Thoracic aorta (tissue), 2 donors: ENCODE results near the gene ZNF280C. TPM values are rescaled to one million over a fixed set of nuclear protein-coding genes. Genes with fewer than 3 reads are reported as not detected.

Experiments used
- ATAC-seq: fragments of 150-250 bp; one replicate; pipeline ENCODE4 v1.8.0; 2017; ENCODE audit warnings: low read depth; ENCODE audit not compliant: insufficient number of reproducible peaks, low FRiP score
- DNase-seq: peaks from one replicate; pipeline ENCODE4 v3.0.0-alpha.2; 2020; ENCODE audit warnings: low spot score
- H3K27ac ChIP-seq, 2 donors: fragments of 200-600 bp; sonication (generic); 1 replicate in 1 of 2; 2 replicates in 1 of 2; pipeline ENCODE4 v1.5.1; 2016; ENCODE audit warnings: mild to moderate bottlenecking in 2 of 2, moderate library complexity in 2 of 2
- H3K27me3 ChIP-seq: fragments of 200-600 bp; sonication (generic); replicated peaks from 2 replicates; pipeline ENCODE4 v1.6.0; 2016; ENCODE audit warnings: mild to moderate bottlenecking; ENCODE audit not compliant: insufficient read depth
- H3K36me3 ChIP-seq: fragments of 200-600 bp; sonication (generic); one replicate; pipeline ENCODE4 v1.5.1; 2016
- H3K4me1 ChIP-seq, 2 donors: fragments of 200-600 bp; sonication (generic); 1 replicate in 1 of 2; 2 replicates in 1 of 2; pipeline versions ENCODE4 v1.5.1 to v1.6.0; 2016; ENCODE audit warnings: low read depth in 2 of 2, mild to moderate bottlenecking in 1 of 2; ENCODE audit not compliant: control insufficient read depth in 1 of 2
- H3K4me3 ChIP-seq: fragments of 200-600 bp; sonication (generic); 2 replicates; pipeline ENCODE4 v1.5.1; 2016; ENCODE audit warnings: mild to moderate bottlenecking
- H3K9me3 ChIP-seq: fragments of 200-600 bp; sonication (generic); 2 replicates; pipeline ENCODE4 v1.5.1; 2016
- CTCF ChIP-seq: fragments of 200-600 bp; sonication (generic); IDR thresholded peaks from one replicate; pipeline ENCODE4 v1.5.1; 2019; ENCODE audit warnings: antibody characterized with exemption
- total RNA-seq, 2 donors: library from RNA; depleted of rRNA; stranded (reverse); fragments of >200 nt; gene quantifications; one replicate each; pipeline versions ENCODE4 v1.1.0 to v1.2.3, GENCODE V29; 2016

The ZNF280C gene
- total RNA-seq, 2 donors from 2014 or later, result 2.7 to 4.0 TPM

- DNase-seq (no peak), ATAC-seq (no peak)
- Histone ChIP-seq H3K4me1 (no peaks in the 10 kb centered on the region), H3K4me3 (no peak overlapping the region), H3K27ac (no peak overlapping the region), H3K36me3 (no peaks in the 10 kb centered on the region), H3K27me3 (no peaks in the 10 kb centered on the region), H3K9me3 (no peaks in the 10 kb centered on the region)
- TF ChIP-seq CTCF, result no peak
Observed at GRCh38 chrX:130260316-130260715, 8.4 kb downstream of the ZNF280C start.

- DNase-seq, result no peak
- no peak for TF ChIP-seq CTCF
- H3K4me3 ChIP-seq, result no peak overlapping the region
- no peaks in the 10 kb centered on the region for H3K9me3 ChIP-seq
- H3K36me3 ChIP-seq, result no peaks in the 10 kb centered on the region
- no peak overlapping the region for H3K27ac ChIP-seq
- no peaks in the 10 kb centered on the region for H3K27me3 ChIP-seq
- no peak for ATAC-seq
- no peaks in the 10 kb centered on the region for H3K4me1 ChIP-seq
Observed at GRCh38 chrX:130253916-130254315, 14.8 kb downstream of the ZNF280C start.

- TF ChIP-seq CTCF, result no peak
- no peak overlapping the region for H3K27ac ChIP-seq
- no peak for ATAC-seq
Observed at GRCh38 chrX:130251671-130252070, 17.0 kb downstream of the ZNF280C start.

GRCh38 chrX:130247996-130248395, 20.7 kb downstream of the ZNF280C start:
- Histone ChIP-seq H3K9me3 (no peaks in the 10 kb centered on the region), H3K4me3 (no peak overlapping the region), H3K4me1 (no peaks in the 10 kb centered on the region), H3K27me3 (no peaks in the 10 kb centered on the region), H3K36me3 (no peaks in the 10 kb centered on the region), H3K27ac (no peak overlapping the region)
- ATAC-seq (no peak), DNase-seq (no peak)
- TF ChIP-seq CTCF, result no peak

More at GRCh38 chrX:130251671-130252070, 17.0 kb downstream of the ZNF280C start:
- H3K9me3 ChIP-seq, result no peaks in the 10 kb centered on the region
- DNase-seq, result no peak
- no peaks in the 10 kb centered on the region for H3K27me3 ChIP-seq
- H3K4me1 ChIP-seq, result no peaks in the 10 kb centered on the region
- H3K4me3 ChIP-seq, result no peak overlapping the region
- H3K36me3 ChIP-seq, result no peaks in the 10 kb centered on the region

- TF ChIP-seq CTCF, result no peak
- Histone ChIP-seq H3K36me3 (no peaks in the 10 kb centered on the region), H3K27ac (no peak overlapping the region), H3K4me1 (no peaks in the 10 kb centered on the region), H3K27me3 (no peaks in the 10 kb centered on the region), H3K4me3 (no peak overlapping the region), H3K9me3 (no peaks in the 10 kb centered on the region)
- no peak for ATAC-seq
- no peak for DNase-seq
Observed at GRCh38 chrX:130246084-130246483, 22.6 kb downstream of the ZNF280C start.
